ENCODE measurements around the gene FBXO41.
A peak's percentile ranks its signal among the peaks of the same experiment; 100 is the strongest.

The FBXO41 gene

DNA sequence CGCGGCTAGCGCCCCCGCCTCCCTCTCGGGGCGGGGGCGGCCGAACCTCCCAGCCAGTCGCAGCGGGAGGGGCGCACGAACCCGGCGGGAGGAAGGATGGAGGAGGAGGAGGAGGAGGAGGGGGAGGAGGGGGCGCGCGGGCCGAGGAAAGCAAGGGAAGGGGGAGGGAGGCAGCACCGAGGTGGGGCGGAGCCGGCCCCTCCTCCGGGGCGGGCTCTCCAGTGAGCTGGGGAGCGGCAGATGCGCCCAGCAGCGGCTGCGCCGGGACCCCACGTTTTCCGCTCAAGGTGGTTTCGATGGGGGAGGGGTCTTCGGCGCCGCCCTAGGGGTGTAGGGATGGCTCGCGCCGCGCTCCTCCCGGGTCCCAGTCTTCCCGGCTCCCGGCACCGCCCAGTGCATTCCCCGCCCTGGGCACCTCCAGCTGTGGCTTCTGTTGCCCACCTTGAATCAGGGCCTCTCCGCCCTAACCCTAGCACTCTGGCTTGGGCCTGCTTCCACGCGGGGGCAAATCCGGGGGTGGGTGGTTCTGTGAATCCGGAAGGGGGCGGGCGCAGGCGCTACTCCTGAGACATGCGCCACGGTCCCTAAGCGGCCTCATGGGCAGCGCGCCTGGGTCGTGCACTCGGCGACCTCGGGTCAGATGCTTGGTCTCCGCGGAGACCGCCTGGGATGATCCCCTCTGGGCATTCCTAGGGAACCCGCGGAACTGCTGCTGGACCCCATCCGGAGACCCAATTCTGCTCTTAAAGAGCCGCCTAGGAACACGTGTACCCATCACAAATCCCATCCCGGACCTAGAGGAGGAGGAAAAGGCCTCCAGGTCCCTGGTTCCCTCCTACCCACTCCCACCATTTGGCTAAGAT, at the start of gene FBXO41:
TSS of gene FBXO41 (minus strand) at position 183 of the 863 bp plus-strand sequence. CDS start 14,848 bp downstream, outside the sequence.
- DNase-seq = peak; percentile 39 to 70 (median 55)

GRCh38 chr2:73334045-73334444, 49.8 kb upstream of the FBXO41 start:
- DNase-seq = no peak

- no peak for DNase-seq
Observed at GRCh38 chr2:73333564-73333963, 49.3 kb upstream of the FBXO41 start.

DNA sequence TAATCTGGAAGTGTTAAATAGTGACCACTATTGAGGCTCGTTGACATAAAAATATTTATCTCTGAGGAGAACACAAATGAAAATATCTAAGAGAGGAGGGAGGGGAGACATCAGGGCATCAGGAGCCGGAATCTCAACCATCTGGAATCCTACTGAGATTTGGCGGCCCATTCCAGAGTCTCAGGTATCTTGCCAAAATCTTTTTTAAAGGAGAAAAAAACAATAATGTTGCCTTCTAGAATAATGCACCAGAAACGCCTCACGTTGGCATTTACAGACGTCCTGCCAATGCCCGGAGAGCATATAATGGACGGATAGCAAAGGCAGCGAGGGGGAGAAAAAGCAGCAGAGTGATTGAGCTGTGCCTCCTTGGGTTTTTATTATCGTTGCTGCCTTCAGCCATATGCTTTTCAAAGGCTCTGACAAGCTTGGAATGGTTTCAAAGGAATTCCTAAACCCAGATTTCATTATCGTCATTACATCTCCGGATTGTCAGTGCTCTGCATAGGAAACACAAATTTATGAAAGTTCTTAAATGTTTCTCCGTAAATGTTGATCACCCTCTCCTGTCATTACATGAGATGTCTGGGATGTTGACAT, 39.9 kb upstream of the FBXO41 start:
- no peak for DNase-seq

- DNase-seq = no peak
Observed at GRCh38 chr2:73323551-73323950, 39.3 kb upstream of the FBXO41 start.

- no peak for DNase-seq
Observed at GRCh38 chr2:73314441-73314840, 30.2 kb upstream of the FBXO41 start.

DNA sequence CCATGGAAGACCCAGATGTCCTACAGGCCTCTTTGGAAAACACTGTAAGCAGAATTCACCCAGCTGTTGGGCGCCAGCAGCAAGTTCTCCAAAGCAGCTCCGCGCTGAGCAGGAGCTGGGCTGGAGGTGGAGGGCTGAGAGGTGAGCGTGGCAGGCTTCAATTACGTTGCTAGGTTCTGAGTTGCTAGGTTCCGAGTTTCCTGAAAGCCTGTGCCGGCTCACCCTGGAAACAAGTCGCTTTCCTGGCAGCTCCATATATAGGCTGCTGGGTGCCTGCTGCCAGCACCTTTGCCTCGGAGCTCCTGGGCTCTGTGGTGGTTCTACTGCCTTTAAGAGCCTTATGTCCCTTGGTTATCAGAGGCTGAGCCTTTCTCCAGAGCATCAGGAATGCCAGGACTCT, 23.4 kb upstream of the FBXO41 start:
- no peak for DNase-seq

DNA sequence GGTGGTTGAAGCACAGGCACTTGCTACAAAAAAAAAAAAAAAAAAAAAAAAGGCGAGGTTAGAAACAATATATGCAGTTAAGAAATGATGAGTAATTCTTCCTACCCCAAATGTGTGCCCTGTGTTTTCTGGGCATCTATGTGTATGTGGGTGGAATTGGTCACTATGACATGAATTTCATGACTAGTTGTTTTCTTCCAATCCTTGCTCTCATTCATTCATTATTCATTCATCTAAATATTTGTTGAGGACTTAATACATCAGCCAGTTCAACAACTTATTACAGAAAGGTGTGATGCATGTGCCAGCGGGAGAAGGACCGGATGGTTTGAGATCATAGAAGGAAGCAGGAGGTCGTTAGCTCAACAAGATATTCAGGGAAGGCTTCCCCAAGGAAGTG, 17.4 kb upstream of the FBXO41 start:
- DNase-seq = peak in 1 of 3 donors; percentile 38

DNA sequence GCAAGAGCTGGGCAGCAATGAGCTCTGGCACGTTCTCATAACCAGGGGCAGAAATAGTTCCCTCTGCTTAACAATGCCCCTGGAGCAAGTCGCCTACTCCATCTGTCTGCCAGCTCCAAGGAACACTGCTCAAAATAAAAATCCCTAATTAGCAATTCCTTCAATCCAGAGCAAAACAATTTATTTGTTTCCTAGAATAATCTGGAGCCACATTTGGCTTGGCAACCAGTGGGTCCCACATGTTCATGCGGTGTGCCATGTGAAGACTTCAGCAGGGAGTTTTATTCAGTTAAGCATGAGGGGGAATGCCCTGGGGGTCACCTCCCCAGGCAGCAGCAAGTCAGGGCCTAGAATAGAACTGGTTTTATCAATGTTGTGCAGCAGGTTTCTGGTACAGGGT, 16.6 kb upstream of the FBXO41 start:
- DNase-seq = no peak

GRCh38 chr2:73297586-73297985, 13.3 kb upstream of the FBXO41 start:
- no peak for DNase-seq

- DNase-seq = no peak
Observed at GRCh38 chr2:73297151-73297559, 12.9 kb upstream of the FBXO41 start.

- peak in 1 of 3 donors; percentile 17 for DNase-seq
Observed at GRCh38 chr2:73295751-73296400, 11.6 kb upstream of the FBXO41 start.

DNA sequence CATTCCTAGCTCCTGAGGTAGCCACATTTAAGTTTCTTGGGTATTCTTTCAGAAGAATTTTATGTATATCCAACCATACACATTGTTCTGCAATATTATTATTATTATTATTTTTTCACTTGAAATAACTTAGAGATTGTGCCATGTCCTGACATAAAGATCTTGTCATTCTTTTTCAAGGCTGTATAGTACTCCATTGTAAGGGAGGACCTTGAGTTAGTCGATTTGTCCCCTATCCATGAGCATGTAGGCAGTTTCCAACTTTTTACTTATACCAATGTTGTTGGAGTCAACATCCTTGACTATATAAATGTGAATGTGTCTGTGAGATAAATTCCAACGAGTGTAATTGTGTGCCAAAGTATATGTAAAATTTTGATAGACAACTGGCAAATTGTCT, 10.0 kb upstream of the FBXO41 start:
- no peak for DNase-seq

DNA sequence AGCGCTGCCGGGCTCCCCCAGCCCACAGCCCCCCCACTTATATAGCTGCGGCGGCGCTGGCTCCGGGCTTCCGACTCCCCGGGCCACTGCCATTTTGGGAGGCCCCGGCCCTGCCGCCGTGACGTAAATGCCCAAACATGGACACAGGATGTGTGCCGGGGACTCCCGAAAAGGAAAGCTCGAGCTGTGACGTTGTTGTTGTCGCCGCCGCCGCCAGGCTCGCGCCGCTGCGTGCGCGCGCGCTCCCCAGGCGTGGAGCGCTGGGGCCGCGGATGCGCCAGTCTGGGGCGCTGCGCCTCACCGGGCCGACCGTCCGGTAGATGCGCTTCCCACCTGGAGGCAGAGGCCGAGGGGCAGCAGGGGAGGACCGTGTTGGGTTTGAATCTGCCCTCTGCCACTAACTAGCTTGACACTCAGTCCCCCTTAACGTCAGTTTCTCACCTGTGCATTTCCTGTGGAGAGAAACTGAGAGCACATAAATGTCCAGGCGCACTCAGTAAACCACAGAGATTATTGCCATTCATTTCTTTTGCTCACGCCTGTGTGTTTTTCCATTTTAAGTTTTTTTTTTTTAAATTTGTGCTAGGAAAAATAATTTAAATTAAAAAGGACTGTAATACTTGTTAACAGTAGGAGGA, 9.4 kb upstream of the FBXO41 start, which contains the start of gene EGR4:
TSS of gene EGR4 (minus strand) at position 15 of the 638 bp plus-strand sequence. CDS start 231 bp downstream, outside the sequence.
- DNase-seq = peak; percentile 92 to 95 (median 93)

- DNase-seq = peak in 2 of 3 donors; percentile 5 to 24
Observed at GRCh38 chr2:73292906-73293533, 8.7 kb upstream of the FBXO41 start.

DNA sequence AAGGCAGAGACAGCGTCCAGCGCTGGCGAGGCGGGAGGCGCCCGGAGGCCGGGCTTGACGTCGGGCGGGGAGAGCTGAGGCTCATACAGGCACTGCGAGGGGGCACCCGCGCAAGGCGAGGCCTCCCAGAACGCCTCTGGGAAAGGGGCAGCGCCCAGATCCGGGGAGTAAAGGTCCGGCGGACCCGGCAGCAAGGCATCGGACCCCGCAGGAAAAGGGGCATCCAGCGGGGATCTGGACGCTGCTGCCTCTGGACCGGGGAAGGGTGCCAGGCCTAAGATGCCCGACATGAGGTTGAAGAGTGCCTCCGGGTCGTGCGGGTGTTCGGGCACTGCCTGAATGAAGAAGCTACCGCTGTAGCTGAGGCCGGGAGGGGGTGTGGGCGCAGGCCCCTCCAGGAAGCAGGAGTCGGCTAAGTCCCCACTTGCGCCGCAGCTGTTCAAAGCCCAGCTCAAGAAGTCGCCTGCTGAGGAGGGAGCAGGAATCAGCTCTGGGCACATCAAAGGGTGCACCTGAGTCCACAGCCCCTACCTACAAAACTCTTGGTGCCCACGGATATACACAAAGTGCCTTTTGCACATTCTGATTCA, 8.1 kb upstream of the FBXO41 start:
- DNase-seq = no peak

DNA sequence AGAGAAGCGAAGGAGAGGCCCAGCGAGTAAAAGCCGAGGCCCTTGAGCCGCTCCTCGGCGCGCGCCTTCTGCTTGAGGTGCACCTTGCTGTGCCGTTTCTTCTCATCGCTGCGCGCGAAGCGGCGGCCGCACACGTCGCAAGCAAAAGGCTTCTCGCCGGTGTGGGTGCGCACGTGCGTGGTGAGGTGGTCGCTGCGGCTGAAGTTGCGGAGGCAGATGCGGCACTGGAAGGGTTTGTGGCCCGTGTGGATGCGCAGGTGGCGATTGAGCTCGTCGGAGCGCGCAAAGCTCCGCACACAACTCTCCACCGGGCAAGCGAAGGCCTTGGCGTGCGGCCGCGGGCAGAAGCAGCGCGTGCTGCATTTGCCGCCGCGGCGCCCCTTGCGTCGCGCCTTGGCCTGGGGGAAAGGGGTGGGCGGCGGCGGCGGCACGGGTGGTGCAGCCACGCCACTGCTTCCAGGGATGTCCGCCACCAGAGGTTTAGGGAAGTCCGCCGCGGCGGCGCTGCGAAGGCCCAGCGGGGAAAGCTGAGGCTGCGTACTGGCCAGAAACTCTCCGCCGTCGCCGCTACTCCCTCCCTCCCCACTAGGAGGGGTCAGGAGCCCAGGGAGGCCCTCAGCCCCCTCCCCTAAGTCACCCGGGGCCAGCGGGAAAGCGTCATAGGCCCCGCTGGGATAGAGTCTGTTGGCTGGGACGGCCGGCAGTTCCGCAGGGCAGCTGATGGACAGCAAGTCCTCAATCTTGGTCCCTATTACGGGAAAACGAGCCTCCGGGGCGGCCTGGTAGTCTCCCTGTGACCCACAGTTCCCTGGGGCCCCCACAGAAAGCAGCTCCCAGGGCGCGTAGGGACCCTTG, 7.4 kb upstream of the FBXO41 start:
- peak; percentile 65 to 84 (median 69) for DNase-seq

- DNase-seq = peak; percentile 71 to 90 (median 82)
Observed at GRCh38 chr2:73291093-73291460, 6.8 kb upstream of the FBXO41 start.

DNA sequence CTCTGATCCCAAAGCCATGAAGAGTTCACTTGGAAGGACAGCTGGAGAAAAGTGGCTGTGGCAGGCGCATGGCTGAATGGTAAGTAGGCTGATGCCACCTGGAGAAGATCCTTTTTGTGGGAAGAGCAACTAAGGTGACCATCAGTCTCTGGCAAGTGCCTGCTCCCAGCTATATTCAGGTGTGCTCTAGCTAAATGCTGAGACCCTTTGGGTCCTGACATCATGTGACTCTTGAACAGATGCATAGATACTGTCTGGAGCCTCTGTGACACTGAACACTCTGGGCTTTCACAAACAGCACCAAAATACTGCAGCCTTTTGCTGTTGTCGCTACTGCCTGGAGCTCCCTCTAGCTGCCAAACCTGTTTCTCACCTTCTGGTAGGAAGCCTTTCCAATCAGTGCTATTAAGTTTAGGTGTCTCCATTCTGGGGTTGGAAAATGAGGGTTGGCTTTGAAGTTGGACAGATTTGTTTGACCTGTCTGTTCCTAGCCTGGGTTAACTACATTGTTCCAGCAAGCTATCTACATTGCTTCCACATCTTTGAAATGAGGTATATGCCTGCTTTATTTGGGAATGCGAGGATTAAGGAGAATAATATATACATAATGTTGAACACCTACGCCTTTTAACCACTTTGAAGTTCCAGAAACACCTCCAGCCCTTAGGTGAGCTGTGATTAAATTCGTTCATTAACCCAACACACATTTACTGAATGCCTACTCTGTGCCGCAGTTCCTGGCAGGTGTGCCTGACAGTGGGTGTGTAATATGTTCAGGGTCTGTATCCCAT, 6.0 kb upstream of the FBXO41 start:
- DNase-seq = peak; percentile 57 to 60 (median 57)

DNA sequence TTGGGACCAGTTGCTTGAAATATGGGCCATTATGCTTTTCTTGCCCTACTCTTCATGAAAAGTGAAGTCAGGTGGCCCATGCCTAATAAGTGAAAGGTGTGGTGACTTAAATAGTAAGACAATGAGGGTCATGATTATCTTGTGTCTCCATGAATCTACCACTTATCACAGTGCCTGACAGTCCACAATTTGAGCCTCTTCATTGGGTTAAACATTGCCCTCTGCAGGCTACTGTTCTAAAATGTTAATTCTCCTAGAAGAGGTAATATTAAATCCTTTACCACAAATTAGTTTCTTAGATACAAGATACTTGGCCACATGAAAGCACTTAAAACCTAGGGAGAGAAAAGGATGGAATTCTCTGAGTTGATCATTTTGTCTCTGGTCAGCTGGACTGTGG, 5.0 kb upstream of the FBXO41 start:
- DNase-seq = no peak
